HEK293 (cell line): ENCODE measurements around the gene KATNAL1.

Experiments used
- CTCF ChIA-PET: fragments of 350-600 bp; formaldehyde crosslinking; extraction: SDS; loops from one replicate; lab custom pipeline; 2021; ENCODE audit warnings: antibody characterized with exemption; lab: Yijun Ruan, JAX
- POLR2A ChIA-PET: fragments of 300-600 bp; formaldehyde crosslinking; extraction: SDS; loops from one replicate; lab custom pipeline; 2020; ENCODE audit warnings: antibody characterized with exemption, inconsistent platforms; lab: Yijun Ruan, JAX
- H3K27ac ChIP-seq: fragments of 200-500 bp; sonication (Bioruptor generic); 2 replicates; pipeline ENCODE4 v1.5.1; 2014; ENCODE audit warnings: low read depth, low read length, control low read depth, inconsistent platforms; ENCODE audit errors: extremely low read depth
- H3K36me3 ChIP-seq, 2 experiments: fragments of 200-500 bp in 1 of 2; sonication (Bioruptor generic) in 1 of 2; 1 replicate in 1 of 2; 2 replicates in 1 of 2; pipeline ENCODE4 v1.5.1; 2014 to 2017; ENCODE audit warnings: inconsistent platforms in 2 of 2, low read length in 2 of 2; ENCODE audit not compliant: control insufficient read depth in 2 of 2, insufficient read depth in 1 of 2
- H3K4me1 ChIP-seq: fragments of 200-500 bp; sonication (Bioruptor generic); 2 replicates; pipeline ENCODE4 v1.5.1; 2014; ENCODE audit warnings: mild to moderate bottlenecking, low read length, inconsistent platforms; ENCODE audit not compliant: control insufficient read depth, insufficient read depth
- H3K4me3 ChIP-seq: 2 replicates; pipeline ENCODE4 v1.5.1; 2011; ENCODE audit warnings: low read depth, mild to moderate bottlenecking, control low read depth, low read length, moderate library complexity
- H3K9me3 ChIP-seq: fragments of 200-500 bp; sonication (Bioruptor generic); 2 replicates; pipeline ENCODE4 v1.5.1; 2014; ENCODE audit warnings: low read depth, low read length, inconsistent platforms; ENCODE audit not compliant: control insufficient read depth, insufficient read depth
- GLIS1 ChIP-seq: fragments of 450-650 bp; formaldehyde crosslinking; IDR thresholded peaks from 2 replicates; pipeline ENCODE4 v1.5.1; 2016; ENCODE audit warnings: missing biosample characterization, missing genetic modification characterization
- GLIS2 ChIP-seq: fragments of 450-650 bp; formaldehyde crosslinking; IDR thresholded peaks from 2 replicates; pipeline ENCODE4 v1.5.1; 2016; ENCODE audit warnings: missing biosample characterization, missing genetic modification characterization
- KLF16 ChIP-seq: fragments of 450-650 bp; formaldehyde crosslinking; IDR thresholded peaks from 2 replicates; pipeline ENCODE4 v1.5.1; 2017; ENCODE audit warnings: missing biosample characterization, missing genetic modification characterization
- SP3 ChIP-seq: fragments of 450-650 bp; formaldehyde crosslinking; IDR thresholded peaks from 2 replicates; pipeline ENCODE4 v1.5.1; 2016; ENCODE audit warnings: missing biosample characterization, missing genetic modification characterization
- TCF7L2 ChIP-seq: IDR thresholded peaks from 2 replicates; pipeline ENCODE4 v1.6.1; 2011; ENCODE audit warnings: low read depth, mild to moderate bottlenecking, inconsistent platforms, low read length, moderate library complexity, borderline replicate concordance
- ZBTB26 ChIP-seq: fragments of 450-650 bp; formaldehyde crosslinking; optimal IDR thresholded peaks from 2 replicates; pipeline ENCODE3; 2016; ENCODE audit warnings: missing biosample characterization, mild to moderate bottlenecking, missing genetic modification characterization
- ZBTB7A ChIP-seq: fragments of 450-650 bp; formaldehyde crosslinking; IDR thresholded peaks from 2 replicates; pipeline ENCODE4 v1.5.1; 2016; ENCODE audit warnings: low read depth, missing biosample characterization, missing genetic modification characterization
- ZIC2 ChIP-seq: fragments of 450-650 bp; formaldehyde crosslinking; IDR thresholded peaks from 2 replicates; pipeline ENCODE4 v1.5.1; 2016; ENCODE audit warnings: missing biosample characterization, missing genetic modification characterization
- ZNF202 ChIP-seq: fragments of 450-650 bp; formaldehyde crosslinking; IDR thresholded peaks from 2 replicates; pipeline ENCODE4 v1.5.1; 2016; ENCODE audit warnings: missing biosample characterization, missing genetic modification characterization, borderline replicate concordance
- ZNF423 ChIP-seq: fragments of 450-650 bp; formaldehyde crosslinking; IDR thresholded peaks from 2 replicates; pipeline ENCODE4 v1.5.1; 2016; ENCODE audit warnings: missing biosample characterization, missing genetic modification characterization
- ZNF449 ChIP-seq: fragments of 450-650 bp; formaldehyde crosslinking; IDR thresholded peaks from 2 replicates; pipeline ENCODE4 v1.5.1; 2017; ENCODE audit warnings: missing biosample characterization, mild to moderate bottlenecking, missing genetic modification characterization, moderate library complexity
- ZNF561 ChIP-seq: fragments of 450-650 bp; IDR thresholded peaks from 2 replicates; pipeline ENCODE4 v1.5.1; 2018; ENCODE audit warnings: missing biosample characterization, missing genetic modification characterization, borderline replicate concordance
- ZNF585B ChIP-seq: fragments of 450-650 bp; formaldehyde crosslinking; IDR thresholded peaks from 2 replicates; pipeline ENCODE4 v1.5.1; 2016; ENCODE audit warnings: missing biosample characterization, missing genetic modification characterization
- ZNF791 ChIP-seq: fragments of 450-650 bp; formaldehyde crosslinking; IDR thresholded peaks from 2 replicates; pipeline ENCODE4 v1.5.1; 2016; ENCODE audit warnings: missing biosample characterization, missing genetic modification characterization
- ZNF792 ChIP-seq: fragments of 450-650 bp; formaldehyde crosslinking; IDR thresholded peaks from 2 replicates; pipeline ENCODE4 v1.5.1; 2016; ENCODE audit warnings: missing biosample characterization, missing genetic modification characterization
- ZNF830 ChIP-seq: fragments of 450-650 bp; IDR thresholded peaks from 2 replicates; pipeline ENCODE4 v1.5.0; 2018; ENCODE audit warnings: missing biosample characterization, missing genetic modification characterization, low read depth, mild to moderate bottlenecking, moderate library complexity
- ZSCAN30 ChIP-seq: fragments of 450-650 bp; IDR thresholded peaks from 2 replicates; pipeline ENCODE4 v1.5.1; 2018; ENCODE audit warnings: missing biosample characterization, mild to moderate bottlenecking, missing genetic modification characterization, moderate library complexity
- TF ChIP-seq, protein P1 (sequence below): IDR thresholded peaks from 2 replicates; pipeline ENCODE4 v1.6.1; 2011; ENCODE audit warnings: mild to moderate bottlenecking, low read depth, low read length, borderline replicate concordance
- TF ChIP-seq, protein P2 (sequence below): sonication (generic); formaldehyde crosslinking; IDR thresholded peaks from 2 replicates; pipeline ENCODE4 v1.8.1; 2022; ENCODE audit warnings: mild to moderate bottlenecking, moderate library complexity, missing genetic modification reagents
- TF ChIP-seq, protein P3 (sequence below): fragments of 450-650 bp; formaldehyde crosslinking; IDR thresholded peaks from 2 replicates; pipeline ENCODE4 v1.5.1; 2016; ENCODE audit warnings: missing biosample characterization, missing genetic modification characterization

Gene KATNAL1

DNA sequence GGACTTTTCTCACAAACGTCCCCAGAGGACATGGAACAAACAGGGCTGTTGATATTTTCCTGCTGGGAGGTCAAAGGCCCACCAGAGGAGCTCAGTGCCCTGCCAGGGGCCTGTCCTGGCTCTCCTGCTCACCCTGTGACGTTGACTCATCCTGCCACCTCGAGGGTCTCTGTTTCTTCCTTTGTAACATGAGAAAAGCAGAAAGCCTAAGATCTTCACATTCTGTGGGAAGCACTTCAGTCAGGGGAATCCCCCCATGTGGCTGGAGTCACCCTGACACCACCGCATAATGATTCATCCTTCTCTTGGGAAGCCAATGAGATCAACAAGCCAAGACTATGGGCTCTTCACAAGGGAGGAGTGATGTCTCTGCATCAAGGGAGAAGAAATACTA is 147.9 kb downstream of the KATNAL1 start:
- Histone ChIP-seq H3K4me3 (no peak overlapping the region), H3K4me1 (no peaks in the 10 kb centered on the region), H3K9me3 (no peaks in the 10 kb centered on the region), H3K27ac (no peak overlapping the region), H3K36me3 (no peaks in the 10 kb centered on the region)
- ChIA-PET POLR2A (no interaction called here), CTCF (interaction anchor here (0.6 kb wide), 1 partner anchor 74 kb away, joined by 3 read pairs; no protein-coding TSS in a partner anchor)
- TF ChIP-seq, protein P1, sequence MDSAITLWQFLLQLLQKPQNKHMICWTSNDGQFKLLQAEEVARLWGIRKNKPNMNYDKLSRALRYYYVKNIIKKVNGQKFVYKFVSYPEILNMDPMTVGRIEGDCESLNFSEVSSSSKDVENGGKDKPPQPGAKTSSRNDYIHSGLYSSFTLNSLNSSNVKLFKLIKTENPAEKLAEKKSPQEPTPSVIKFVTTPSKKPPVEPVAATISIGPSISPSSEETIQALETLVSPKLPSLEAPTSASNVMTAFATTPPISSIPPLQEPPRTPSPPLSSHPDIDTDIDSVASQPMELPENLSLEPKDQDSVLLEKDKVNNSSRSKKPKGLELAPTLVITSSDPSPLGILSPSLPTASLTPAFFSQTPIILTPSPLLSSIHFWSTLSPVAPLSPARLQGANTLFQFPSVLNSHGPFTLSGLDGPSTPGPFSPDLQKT, result no peak
- TF ChIP-seq, protein P2, sequence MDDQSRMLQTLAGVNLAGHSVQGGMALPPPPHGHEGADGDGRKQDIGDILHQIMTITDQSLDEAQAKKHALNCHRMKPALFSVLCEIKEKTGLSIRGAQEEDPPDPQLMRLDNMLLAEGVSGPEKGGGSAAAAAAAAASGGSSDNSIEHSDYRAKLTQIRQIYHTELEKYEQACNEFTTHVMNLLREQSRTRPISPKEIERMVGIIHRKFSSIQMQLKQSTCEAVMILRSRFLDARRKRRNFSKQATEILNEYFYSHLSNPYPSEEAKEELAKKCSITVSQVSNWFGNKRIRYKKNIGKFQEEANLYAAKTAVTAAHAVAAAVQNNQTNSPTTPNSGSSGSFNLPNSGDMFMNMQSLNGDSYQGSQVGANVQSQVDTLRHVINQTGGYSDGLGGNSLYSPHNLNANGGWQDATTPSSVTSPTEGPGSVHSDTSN (CRISPR knock-in tag), result no peak
- TF ChIP-seq ZBTB7A (tag by site-specific recombination) (no peak), ZIC2 (peak; percentile 47; the same call in 1 of the 2 replicates), ZNF449 (tag by site-specific recombination) (no peak), GLIS1 (tag by site-specific recombination) (peak; percentile 27; the same call in 1 of the 2 replicates), ZNF830 (no peak)

GRCh38 chr13:30158774-30159445 is 148.4 kb downstream of the KATNAL1 start:
- POLR2A ChIA-PET, result no interaction called here
- CTCF ChIA-PET, result interaction anchor here (0.6 to 0.9 kb wide), 2 partner anchors 14 to 73 kb away, joined by 3 to 4 read pairs; no protein-coding TSS in a partner anchor
- H3K27ac ChIP-seq, result no peak overlapping the region

More at GRCh38 chr13:30158774-30159445, 148.4 kb downstream of the KATNAL1 start:
- H3K4me1 ChIP-seq, result no peaks in the 10 kb centered on the region
- no peaks in the 10 kb centered on the region for H3K9me3 ChIP-seq
- no peaks in the 10 kb centered on the region for H3K36me3 ChIP-seq
- no peak overlapping the region for H3K4me3 ChIP-seq
- TF ChIP-seq GLIS2 (tag by site-specific recombination) (no peak), ZSCAN30 (no peak), ZNF561 (tag by site-specific recombination) (no peak), TCF7L2 (no peak), ZNF585B (no peak), ZNF202 (tag by site-specific recombination) (no peak), ZBTB26 (no peak), ZNF792 (no peak), ZNF423 (tag by site-specific recombination) (no peak), SP3 (no peak), ZNF791 (tag by site-specific recombination) (no peak), KLF16 (tag by site-specific recombination) (no peak)
- TF ChIP-seq, protein P3, sequence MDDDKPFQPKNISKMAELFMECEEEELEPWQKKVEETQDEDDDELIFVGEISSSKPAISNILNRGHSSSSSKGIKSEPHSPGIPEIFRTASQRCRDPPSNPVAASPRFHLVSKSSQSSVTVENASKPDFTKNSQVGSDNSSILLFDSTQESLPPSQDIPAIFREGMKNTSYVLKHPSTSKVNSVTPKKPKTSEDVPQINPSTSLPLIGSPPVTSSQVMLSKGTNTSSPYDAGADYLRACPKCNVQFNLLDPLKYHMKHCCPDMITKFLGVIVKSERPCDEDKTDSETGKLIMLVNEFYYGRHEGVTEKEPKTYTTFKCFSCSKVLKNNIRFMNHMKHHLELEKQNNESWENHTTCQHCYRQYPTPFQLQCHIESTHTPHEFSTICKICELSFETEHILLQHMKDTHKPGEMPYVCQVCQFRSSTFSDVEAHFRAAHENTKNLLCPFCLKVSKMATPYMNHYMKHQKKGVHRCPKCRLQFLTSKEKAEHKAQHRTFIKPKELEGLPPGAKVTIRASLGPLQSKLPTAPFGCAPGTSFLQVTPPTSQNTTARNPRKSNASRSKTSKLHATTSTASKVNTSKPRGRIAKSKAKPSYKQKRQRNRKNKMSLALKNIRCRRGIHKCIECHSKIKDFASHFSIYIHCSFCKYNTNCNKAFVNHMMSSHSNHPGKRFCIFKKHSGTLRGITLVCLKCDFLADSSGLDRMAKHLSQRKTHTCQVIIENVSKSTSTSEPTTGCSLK (tag by site-specific recombination), result no peak
